ENCODE results near the gene ZNF771.

The ZNF771 gene

DNA sequence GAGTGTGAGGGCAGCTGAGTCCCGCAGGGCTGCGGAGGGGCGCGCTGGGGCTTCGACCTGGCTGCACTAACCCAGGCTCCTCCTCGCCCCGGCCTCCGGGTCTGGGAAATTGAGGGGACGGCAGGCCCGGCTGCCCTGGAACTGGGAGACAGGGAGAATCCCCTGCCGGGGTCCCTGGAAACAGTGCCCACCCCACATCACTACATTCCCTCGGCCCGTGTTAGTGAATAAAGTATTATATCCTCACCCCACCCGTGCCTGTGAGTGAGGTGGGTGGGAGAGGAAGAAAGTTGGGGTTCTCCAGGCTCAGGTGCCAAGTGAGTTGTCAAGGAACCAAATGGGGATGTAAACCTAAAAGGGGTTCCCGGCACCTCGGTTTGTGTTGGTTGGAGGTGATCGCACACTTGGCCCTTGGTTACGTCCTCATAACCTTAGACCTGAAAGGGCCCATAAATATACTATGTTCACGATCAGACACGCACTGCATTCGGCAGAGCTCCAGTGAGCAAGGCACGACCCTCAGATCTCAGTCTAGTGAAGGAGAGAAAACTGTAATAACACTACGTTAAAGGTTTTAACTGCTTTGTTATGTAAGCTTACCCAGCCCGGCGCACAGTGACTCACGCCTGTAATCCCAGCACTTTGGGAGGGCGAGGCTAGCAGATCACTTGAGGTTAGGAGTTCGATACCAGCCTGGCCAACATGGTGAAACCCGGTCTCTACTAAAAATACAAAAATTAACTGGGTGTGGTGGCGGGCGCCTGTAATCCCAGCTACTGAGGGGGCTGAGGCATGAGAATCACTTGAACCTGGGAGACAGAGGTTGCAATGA, 11.2 kb downstream of the ZNF771 start:
- peaks cover 47% of the 10 kb centered on the region for H3K36me3 ChIP-seq (ENCODE audit: insufficient read depth, low read length)
- H3K4me3 ChIP-seq (ENCODE audit: low read depth in 1 of 2, low read length in 2 of 2) = peak overlapping the region; percentile 30 to 70; a peak in 3 of 4 replicates
- DNase-seq = no peak

DNA sequence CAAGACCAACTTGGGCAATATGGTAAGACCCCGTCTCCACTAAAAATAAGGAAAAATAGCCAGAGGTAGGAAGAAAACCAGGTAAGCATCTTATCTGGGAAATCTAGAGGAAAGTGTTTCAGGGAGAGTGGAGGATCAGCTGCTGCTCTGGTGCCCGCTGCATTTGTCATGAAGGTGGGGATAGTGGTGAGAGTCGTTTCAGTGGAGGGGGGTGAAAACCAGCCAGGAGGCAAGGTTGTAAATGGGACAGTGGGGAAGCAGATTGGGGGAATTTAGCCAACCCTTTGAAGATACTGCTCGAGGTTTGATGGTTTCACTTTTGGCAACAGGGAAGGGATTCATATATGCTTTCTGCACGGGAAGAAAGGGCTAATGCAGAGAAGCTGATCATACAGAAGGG, 13.6 kb downstream of the ZNF771 start:
- no peak for TF ChIP-seq EZH2 (IDR thresholded peaks at IDR 0.05; ENCODE audit: borderline replicate concordance, low read depth, low read length, severe bottlenecking)
- TF ChIP-seq, protein P1, sequence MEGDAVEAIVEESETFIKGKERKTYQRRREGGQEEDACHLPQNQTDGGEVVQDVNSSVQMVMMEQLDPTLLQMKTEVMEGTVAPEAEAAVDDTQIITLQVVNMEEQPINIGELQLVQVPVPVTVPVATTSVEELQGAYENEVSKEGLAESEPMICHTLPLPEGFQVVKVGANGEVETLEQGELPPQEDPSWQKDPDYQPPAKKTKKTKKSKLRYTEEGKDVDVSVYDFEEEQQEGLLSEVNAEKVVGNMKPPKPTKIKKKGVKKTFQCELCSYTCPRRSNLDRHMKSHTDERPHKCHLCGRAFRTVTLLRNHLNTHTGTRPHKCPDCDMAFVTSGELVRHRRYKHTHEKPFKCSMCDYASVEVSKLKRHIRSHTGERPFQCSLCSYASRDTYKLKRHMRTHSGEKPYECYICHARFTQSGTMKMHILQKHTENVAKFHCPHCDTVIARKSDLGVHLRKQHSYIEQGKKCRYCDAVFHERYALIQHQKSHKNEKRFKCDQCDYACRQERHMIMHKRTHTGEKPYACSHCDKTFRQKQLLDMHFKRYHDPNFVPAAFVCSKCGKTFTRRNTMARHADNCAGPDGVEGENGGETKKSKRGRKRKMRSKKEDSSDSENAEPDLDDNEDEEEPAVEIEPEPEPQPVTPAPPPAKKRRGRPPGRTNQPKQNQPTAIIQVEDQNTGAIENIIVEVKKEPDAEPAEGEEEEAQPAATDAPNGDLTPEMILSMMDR (IDR thresholded peaks at IDR 0.05; ENCODE audit: borderline replicate concordance, extremely low read depth, low read length, poor library complexity, severe bottlenecking) = no peak
- H4K20me1 ChIP-seq (ENCODE audit: insufficient read depth, low read length) = peaks cover 16% of the 10 kb centered on the region; the same call in 1 of the 2 replicates
- peaks cover 23% of the 10 kb centered on the region for H3K4me1 ChIP-seq (ENCODE audit: insufficient read depth, low read length)
- H3K9ac ChIP-seq (ENCODE audit: low read depth, low read length) = no peak overlapping the region
- no peak overlapping the region for H3K27ac ChIP-seq (ENCODE audit: low read length)
- H3K27me3 ChIP-seq (ENCODE audit: insufficient read depth, low read length, poor library complexity) = no peaks in the 10 kb centered on the region
- no peak overlapping the region for H3K4me3 ChIP-seq (ENCODE audit: low read depth in 1 of 2, low read length in 2 of 2)
- DNase-seq (no peak), ATAC-seq (ENCODE audit: insufficient read depth, low read depth) (no peak)
- no peak overlapping the region for H3K4me2 ChIP-seq (ENCODE audit: insufficient read depth, low read length)
- H2AFZ ChIP-seq (ENCODE audit: low read depth, low read length) = no peak overlapping the region
- H3K36me3 ChIP-seq (ENCODE audit: insufficient read depth, low read length) = peaks cover 57% of the 10 kb centered on the region
- H3K79me2 ChIP-seq (ENCODE audit: insufficient read depth, low read length) = peaks cover 24% of the 10 kb centered on the region
- H3K9me3 ChIP-seq (ENCODE audit: insufficient read depth, low read length, severe bottlenecking) = no peaks in the 10 kb centered on the region

More for the DNA sequence above, 11.2 kb downstream of the ZNF771 start:
- peaks cover 20% of the 10 kb centered on the region; the same call in 1 of the 2 replicates for H3K79me2 ChIP-seq (ENCODE audit: insufficient read depth, low read length)
- no peak for TF ChIP-seq EZH2 (IDR thresholded peaks at IDR 0.05; ENCODE audit: borderline replicate concordance, low read depth, low read length, severe bottlenecking)
- TF ChIP-seq, protein P1 (IDR thresholded peaks at IDR 0.05; ENCODE audit: borderline replicate concordance, extremely low read depth, low read length, poor library complexity, severe bottlenecking) = no peak
- no peaks in the 10 kb centered on the region for H3K9me3 ChIP-seq (ENCODE audit: insufficient read depth, low read length, severe bottlenecking)
- ATAC-seq (ENCODE audit: insufficient read depth, low read depth) = no peak
- H3K4me1 ChIP-seq (ENCODE audit: insufficient read depth, low read length) = peaks cover 23% of the 10 kb centered on the region
- peak overlapping the region; percentile 87 for H3K27ac ChIP-seq (ENCODE audit: low read length)
- H3K4me2 ChIP-seq (ENCODE audit: insufficient read depth, low read length) = peak overlapping the region; percentile 87
- H4K20me1 ChIP-seq (ENCODE audit: insufficient read depth, low read length) = peaks cover 11% of the 10 kb centered on the region; the same call in 1 of the 2 replicates
- H2AFZ ChIP-seq (ENCODE audit: low read depth, low read length) = peak overlapping the region; percentile 88
- peak overlapping the region; percentile 74 for H3K9ac ChIP-seq (ENCODE audit: low read depth, low read length)
- H3K27me3 ChIP-seq (ENCODE audit: insufficient read depth, low read length, poor library complexity) = no peaks in the 10 kb centered on the region

DNA sequence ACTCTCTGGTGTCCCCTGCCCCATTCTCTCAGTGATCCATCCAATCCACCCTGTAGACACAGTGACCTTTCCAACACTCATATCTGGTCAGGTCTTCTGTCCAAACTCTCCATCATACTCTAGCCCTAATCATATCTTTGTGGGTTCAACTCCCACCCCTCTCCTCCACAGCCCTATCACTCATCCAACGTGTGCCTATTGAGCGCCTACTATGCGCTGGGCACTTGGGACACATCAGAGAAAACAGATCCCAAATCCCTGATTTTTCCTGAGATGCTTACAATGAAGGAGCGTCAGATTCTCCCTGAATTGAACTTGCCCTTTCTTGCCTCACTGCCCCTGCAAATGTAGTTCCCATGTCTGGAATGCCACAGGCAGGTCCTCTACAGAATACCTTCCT, 20.6 kb downstream of the ZNF771 start:
- DNase-seq (no peak), ATAC-seq (ENCODE audit: insufficient read depth, low read depth) (no peak)
- TF ChIP-seq, protein P1 (IDR thresholded peaks at IDR 0.05; ENCODE audit: borderline replicate concordance, extremely low read depth, low read length, poor library complexity, severe bottlenecking) = no peak
- TF ChIP-seq EZH2 (IDR thresholded peaks at IDR 0.05; ENCODE audit: borderline replicate concordance, low read depth, low read length, severe bottlenecking) = no peak
- no peak overlapping the region for H2AFZ ChIP-seq (ENCODE audit: low read depth, low read length)
- no peaks in the 10 kb centered on the region for H3K27me3 ChIP-seq (ENCODE audit: insufficient read depth, low read length, poor library complexity)
- peaks cover 10% of the 10 kb centered on the region; the same call in 1 of the 2 replicates for H4K20me1 ChIP-seq (ENCODE audit: insufficient read depth, low read length)
- H3K36me3 ChIP-seq (ENCODE audit: insufficient read depth, low read length) = peaks cover 48% of the 10 kb centered on the region
- H3K79me2 ChIP-seq (ENCODE audit: insufficient read depth, low read length) = peaks cover 46% of the 10 kb centered on the region
- peak overlapping the region; percentile 88 for H3K4me2 ChIP-seq (ENCODE audit: insufficient read depth, low read length)
- no peaks in the 10 kb centered on the region for H3K9me3 ChIP-seq (ENCODE audit: insufficient read depth, low read length, severe bottlenecking)
- no peak overlapping the region for H3K9ac ChIP-seq (ENCODE audit: low read depth, low read length)
- no peak overlapping the region for H3K27ac ChIP-seq (ENCODE audit: low read length)
- H3K4me1 ChIP-seq (ENCODE audit: insufficient read depth, low read length) = peaks cover 33% of the 10 kb centered on the region
- H3K4me3 ChIP-seq (ENCODE audit: low read depth in 1 of 2, low read length in 2 of 2) = peak overlapping the region in 1 of 2 experiments; percentile 80; a peak in 1 of 4 replicates
